Measurements from ENCODE around the gene MRRF.
"Not testable (repeated sequence)": the region's sequence is repeated elsewhere in the genome, so short reads cannot be mapped to it uniquely, and the experiment has no call there.

MRRF gene

GRCh38 chr9:122347348-122348287, 82.9 kb downstream of the MRRF start:
- H3K27me3 ChIP-seq (ENCODE audit: low read depth, low read length) = no peaks in the 10 kb centered on the region
- no peak overlapping the region for H3K27ac ChIP-seq (ENCODE audit: low read length)
- H3K36me3 ChIP-seq (ENCODE audit: control insufficient read depth in 1 of 2, insufficient read depth in 2 of 2, low read length in 2 of 2) = no peaks in the 10 kb centered on the region
- H3K9me3 ChIP-seq (ENCODE audit: control insufficient read depth in 1 of 2, low read length in 2 of 2) = no peaks in the 10 kb centered on the region
- H3K4me1 ChIP-seq (ENCODE audit: control insufficient read depth in 1 of 2, insufficient read depth in 2 of 2, low read length in 2 of 2) = peaks cover 0 to 12% of the 10 kb centered on the region in 2 donors
- peak overlapping the region; percentile 63 to 67 for H3K4me3 ChIP-seq (ENCODE audit: low read depth in 1 of 2, low read length in 2 of 2)

DNA sequence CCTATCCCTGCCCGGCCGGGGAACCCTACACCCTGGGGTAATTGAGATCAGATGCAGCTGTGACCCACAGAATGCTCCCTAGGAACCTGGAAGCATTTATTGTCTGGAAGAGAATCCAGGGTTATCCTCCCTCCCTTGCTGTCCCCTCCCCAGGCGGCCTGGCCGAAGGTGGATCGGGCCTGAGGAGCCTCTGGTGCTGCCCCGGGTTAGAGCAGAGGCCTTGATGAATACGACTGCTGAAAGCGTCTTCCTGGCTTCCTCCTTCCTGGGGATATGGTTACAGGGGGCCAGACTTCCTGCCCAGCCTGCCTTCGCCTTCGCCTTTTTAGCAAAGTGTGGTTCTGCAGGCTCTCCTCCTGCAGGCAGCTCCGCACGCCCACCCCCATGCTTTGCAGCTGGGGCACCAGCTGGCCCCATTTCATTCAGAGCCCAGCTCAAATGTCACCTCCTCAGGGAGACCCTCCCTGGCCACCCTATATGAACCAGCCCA, 83.7 kb downstream of the MRRF start:
- Histone ChIP-seq H3K27ac (ENCODE audit: low read length) (no peak overlapping the region), H3K27me3 (ENCODE audit: low read depth, low read length) (no peaks in the 10 kb centered on the region), H3K9me3 (ENCODE audit: control insufficient read depth in 1 of 2, low read length in 2 of 2) (no peaks in the 10 kb centered on the region), H3K36me3 (ENCODE audit: control insufficient read depth in 1 of 2, insufficient read depth in 2 of 2, low read length in 2 of 2) (no peaks in the 10 kb centered on the region), H3K4me3 (ENCODE audit: low read depth in 1 of 2, low read length in 2 of 2) (no peak overlapping the region), H3K4me1 (ENCODE audit: control insufficient read depth in 1 of 2, insufficient read depth in 2 of 2, low read length in 2 of 2) (peaks cover 0 to 12% of the 10 kb centered on the region in 2 donors)

- no peaks in the 10 kb centered on the region for H3K36me3 ChIP-seq (ENCODE audit: control insufficient read depth in 1 of 2, insufficient read depth in 2 of 2, low read length in 2 of 2)
- no peaks in the 10 kb centered on the region for H3K27me3 ChIP-seq (ENCODE audit: low read depth, low read length)
- no peaks in the 10 kb centered on the region for H3K9me3 ChIP-seq (ENCODE audit: control insufficient read depth in 1 of 2, low read length in 2 of 2)
- no peak overlapping the region for H3K4me3 ChIP-seq (ENCODE audit: low read depth in 1 of 2, low read length in 2 of 2)
- peaks cover 0 to 12% of the 10 kb centered on the region in 2 donors for H3K4me1 ChIP-seq (ENCODE audit: control insufficient read depth in 1 of 2, insufficient read depth in 2 of 2, low read length in 2 of 2)
- H3K27ac ChIP-seq (ENCODE audit: low read length) = no peak overlapping the region
Measured at GRCh38 chr9:122348791-122349190, 84.1 kb downstream of the MRRF start.

DNA sequence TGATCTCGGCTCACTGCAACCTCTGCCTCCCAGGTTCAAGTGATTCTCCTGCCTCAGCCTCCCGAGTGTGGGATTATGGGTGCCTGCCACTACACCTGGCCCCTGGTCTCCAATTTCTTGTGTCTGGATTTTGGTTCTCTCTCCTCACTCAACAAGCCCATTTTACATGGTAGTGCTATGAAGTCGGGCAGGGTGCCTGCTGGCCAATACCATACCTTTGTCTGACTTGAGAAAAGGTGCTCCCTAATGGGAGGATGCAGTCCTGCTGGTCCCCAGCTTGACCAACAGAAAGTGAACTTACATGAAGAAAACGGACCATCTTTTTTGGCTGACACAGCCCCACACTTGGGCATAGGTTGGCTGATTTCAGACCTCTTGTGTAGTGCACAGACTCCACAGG, 84.5 kb downstream of the MRRF start:
- no peaks in the 10 kb centered on the region for H3K36me3 ChIP-seq (ENCODE audit: control insufficient read depth in 1 of 2, insufficient read depth in 2 of 2, low read length in 2 of 2)
- H3K4me1 ChIP-seq (ENCODE audit: control insufficient read depth in 1 of 2, insufficient read depth in 2 of 2, low read length in 2 of 2) = peaks cover 0 to 12% of the 10 kb centered on the region in 2 donors
- no peaks in the 10 kb centered on the region for H3K27me3 ChIP-seq (ENCODE audit: low read depth, low read length)
- no peak overlapping the region for H3K4me3 ChIP-seq (ENCODE audit: low read depth in 1 of 2, low read length in 2 of 2)
- H3K9me3 ChIP-seq (ENCODE audit: control insufficient read depth in 1 of 2, low read length in 2 of 2) = no peaks in the 10 kb centered on the region
- no peak overlapping the region for H3K27ac ChIP-seq (ENCODE audit: low read length)

DNA sequence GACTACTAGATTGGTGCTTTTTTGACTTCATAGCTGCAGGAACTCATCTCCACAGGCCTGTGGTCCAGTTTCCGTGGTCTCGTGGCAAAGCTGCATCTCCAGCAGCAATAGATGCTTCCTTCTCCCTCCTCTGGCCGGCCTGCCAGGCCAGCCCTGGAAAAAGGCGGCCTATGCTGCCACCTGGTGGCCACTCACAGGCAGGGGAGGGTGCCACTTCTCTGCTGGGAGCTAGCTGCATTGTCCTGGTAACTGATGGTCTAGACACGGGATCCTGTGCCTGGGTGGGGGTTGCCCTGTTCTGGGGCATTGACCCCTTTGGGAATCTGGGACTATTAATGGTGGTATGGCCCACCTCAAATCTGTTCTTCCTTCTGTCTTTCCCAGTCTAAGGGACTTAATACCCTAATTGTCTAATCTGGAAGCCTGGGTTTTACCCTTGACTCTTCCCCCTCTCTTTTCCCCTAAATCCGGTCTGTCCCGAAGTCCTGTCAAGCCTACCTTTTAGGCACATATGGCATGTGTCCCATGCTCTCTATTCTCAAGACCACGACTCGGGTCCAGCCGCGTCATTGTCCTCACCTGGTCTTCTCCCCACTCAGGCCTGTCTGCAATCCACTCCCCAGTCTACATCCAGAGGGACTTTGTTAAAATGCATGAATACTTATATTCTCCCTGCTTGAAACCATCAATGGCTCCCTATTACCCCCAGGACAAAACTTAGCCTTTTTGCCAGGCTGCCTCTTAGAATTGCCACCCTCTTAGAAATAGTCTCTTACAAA, 86.1 kb downstream of the MRRF start:
- Histone ChIP-seq H3K4me1 (ENCODE audit: control insufficient read depth in 1 of 2, insufficient read depth in 2 of 2, low read length in 2 of 2) (peaks cover 0 to 12% of the 10 kb centered on the region in 2 donors), H3K36me3 (ENCODE audit: control insufficient read depth in 1 of 2, insufficient read depth in 2 of 2, low read length in 2 of 2) (no peaks in the 10 kb centered on the region), H3K27me3 (ENCODE audit: low read depth, low read length) (no peaks in the 10 kb centered on the region), H3K9me3 (ENCODE audit: control insufficient read depth in 1 of 2, low read length in 2 of 2) (no peaks in the 10 kb centered on the region), H3K4me3 (ENCODE audit: low read depth in 1 of 2, low read length in 2 of 2) (no peak overlapping the region), H3K27ac (ENCODE audit: low read length) (no peak overlapping the region)

DNA sequence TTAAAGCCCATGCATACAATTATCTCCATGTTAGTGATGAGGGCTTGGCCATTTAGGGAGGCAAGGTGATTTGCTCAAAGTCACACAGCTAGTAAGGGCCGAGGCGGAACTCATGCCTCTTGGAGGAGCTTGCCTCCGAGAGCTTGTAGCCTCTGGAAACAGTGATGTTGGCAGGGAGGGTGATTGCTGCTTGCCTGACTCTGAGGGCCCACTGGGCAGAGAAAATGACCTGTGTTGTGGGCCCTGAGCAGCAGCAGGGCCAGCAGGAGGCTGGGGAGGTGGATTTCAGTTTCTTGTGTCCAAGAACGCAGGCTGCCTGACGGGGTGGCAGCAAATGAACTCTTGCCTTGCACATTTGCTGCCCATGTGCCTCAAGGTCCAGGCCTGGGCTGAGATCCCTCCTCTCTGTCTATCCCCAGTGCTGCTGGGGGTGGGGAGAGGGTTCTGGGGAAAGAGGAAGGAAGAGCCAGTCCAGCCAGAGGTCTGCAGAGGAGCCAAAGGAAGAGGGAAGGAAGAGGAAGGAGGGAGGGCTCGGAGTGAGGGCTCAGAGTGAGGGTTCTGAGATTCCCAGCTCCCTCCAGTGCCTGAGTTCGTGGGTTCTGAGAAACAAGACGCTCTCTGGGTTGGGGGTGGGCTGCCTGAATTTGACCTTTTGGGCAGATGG, 90.0 kb downstream of the MRRF start:
- Histone ChIP-seq H3K4me1 (ENCODE audit: control insufficient read depth in 1 of 2, insufficient read depth in 2 of 2, low read length in 2 of 2) (no peaks in the 10 kb centered on the region), H3K27me3 (ENCODE audit: low read depth, low read length) (no peaks in the 10 kb centered on the region), H3K36me3 (ENCODE audit: control insufficient read depth in 1 of 2, insufficient read depth in 2 of 2, low read length in 2 of 2) (no peaks in the 10 kb centered on the region), H3K9me3 (ENCODE audit: control insufficient read depth in 1 of 2, low read length in 2 of 2) (no peaks in the 10 kb centered on the region), H3K4me3 (ENCODE audit: low read depth in 1 of 2, low read length in 2 of 2) (no peak overlapping the region), H3K27ac (ENCODE audit: low read length) (no peak overlapping the region)

- H3K4me3 ChIP-seq (ENCODE audit: low read depth in 1 of 2, low read length in 2 of 2) = no peak overlapping the region
- no peaks in the 10 kb centered on the region for H3K27me3 ChIP-seq (ENCODE audit: low read depth, low read length)
- H3K9me3 ChIP-seq (ENCODE audit: control insufficient read depth in 1 of 2, low read length in 2 of 2) = no peaks in the 10 kb centered on the region
- H3K36me3 ChIP-seq (ENCODE audit: control insufficient read depth in 1 of 2, insufficient read depth in 2 of 2, low read length in 2 of 2) = no peaks in the 10 kb centered on the region
- H3K4me1 ChIP-seq (ENCODE audit: control insufficient read depth in 1 of 2, insufficient read depth in 2 of 2, low read length in 2 of 2) = no peaks in the 10 kb centered on the region
- no peak overlapping the region for H3K27ac ChIP-seq (ENCODE audit: low read length)
Measured at GRCh38 chr9:122355336-122355875, 90.7 kb downstream of the MRRF start.

DNA sequence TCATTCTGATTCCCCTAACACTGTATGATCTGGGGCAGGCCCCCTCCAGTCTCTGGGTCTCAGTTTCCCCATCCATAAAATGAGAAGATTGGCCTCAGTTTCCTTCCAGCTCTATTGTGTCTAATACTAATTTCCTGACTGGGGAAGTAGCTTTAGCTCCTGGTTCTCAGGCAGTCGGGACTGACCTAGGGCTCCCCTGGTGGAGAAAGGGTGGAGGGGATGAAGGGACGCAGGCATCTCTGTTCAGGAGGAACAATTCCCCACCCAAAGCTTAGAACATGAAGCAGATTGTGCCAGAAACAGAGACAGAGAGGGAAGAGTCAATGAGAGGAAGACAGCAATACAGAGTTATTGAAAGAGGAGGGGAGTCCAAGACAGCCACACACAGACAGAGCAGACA, 91.9 kb downstream of the MRRF start:
- no peaks in the 10 kb centered on the region for H3K4me1 ChIP-seq (ENCODE audit: control insufficient read depth in 1 of 2, insufficient read depth in 2 of 2, low read length in 2 of 2)
- no peak overlapping the region for H3K27ac ChIP-seq (ENCODE audit: low read length)
- no peaks in the 10 kb centered on the region for H3K36me3 ChIP-seq (ENCODE audit: control insufficient read depth in 1 of 2, insufficient read depth in 2 of 2, low read length in 2 of 2)
- no peaks in the 10 kb centered on the region for H3K27me3 ChIP-seq (ENCODE audit: low read depth, low read length)
- H3K4me3 ChIP-seq (ENCODE audit: low read depth in 1 of 2, low read length in 2 of 2) = no peak overlapping the region
- no peaks in the 10 kb centered on the region for H3K9me3 ChIP-seq (ENCODE audit: control insufficient read depth in 1 of 2, low read length in 2 of 2)

DNA sequence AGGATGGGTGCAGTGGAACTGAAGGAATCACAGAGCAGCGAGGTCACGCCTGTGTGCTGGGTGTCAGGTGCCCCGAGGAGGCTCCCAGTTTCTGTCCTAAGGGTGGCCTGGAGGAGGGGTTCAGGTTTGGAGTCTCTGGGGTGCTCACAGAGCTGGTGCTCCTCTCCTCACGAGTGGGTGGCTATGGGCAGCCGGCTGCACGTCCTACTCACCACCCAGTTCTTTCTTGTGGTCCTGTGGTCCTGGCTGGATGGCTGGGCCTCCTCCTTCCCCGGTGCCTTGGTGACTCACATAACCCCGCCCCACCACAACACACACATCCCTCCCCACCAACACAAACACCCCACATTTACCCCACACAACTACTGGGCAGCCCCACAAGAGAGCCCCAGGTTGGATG, 96.2 kb downstream of the MRRF start:
- H3K4me1 ChIP-seq (ENCODE audit: control insufficient read depth in 1 of 2, insufficient read depth in 2 of 2, low read length in 2 of 2) = no peaks in the 10 kb centered on the region
- H3K9me3 ChIP-seq (ENCODE audit: control insufficient read depth in 1 of 2, low read length in 2 of 2) = no peaks in the 10 kb centered on the region
- H3K4me3 ChIP-seq (ENCODE audit: low read depth in 1 of 2, low read length in 2 of 2) = no peak overlapping the region
- no peak overlapping the region for H3K27ac ChIP-seq (ENCODE audit: low read length)
- H3K27me3 ChIP-seq (ENCODE audit: low read depth, low read length) = no peaks in the 10 kb centered on the region
- no peaks in the 10 kb centered on the region for H3K36me3 ChIP-seq (ENCODE audit: control insufficient read depth in 1 of 2, insufficient read depth in 2 of 2, low read length in 2 of 2)

DNA sequence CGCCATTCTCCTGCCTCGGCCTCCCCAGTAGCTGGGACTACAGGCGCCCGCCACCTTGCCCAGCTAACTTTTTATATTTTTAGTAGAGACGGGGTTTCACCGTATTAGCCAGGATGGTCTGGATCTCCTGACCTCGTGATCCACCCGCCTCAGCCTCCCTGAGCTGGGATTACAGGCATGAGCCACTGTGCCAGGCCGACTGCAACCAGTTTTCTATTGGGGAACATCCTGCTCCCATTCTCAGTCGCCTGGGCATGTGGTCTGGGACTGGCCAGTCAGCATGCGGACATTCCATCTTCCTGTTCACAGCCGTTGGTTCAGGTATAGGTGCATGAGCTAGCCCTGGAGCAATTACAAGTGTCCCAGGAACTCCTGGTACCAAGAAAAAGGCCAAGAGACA, 98.4 kb downstream of the MRRF start:
- H3K27ac ChIP-seq (ENCODE audit: low read length); H3K27me3 ChIP-seq (ENCODE audit: low read depth, low read length); H3K4me3 ChIP-seq (ENCODE audit: low read depth in 1 of 2, low read length in 2 of 2); H3K9me3 ChIP-seq (ENCODE audit: control insufficient read depth in 1 of 2, low read length in 2 of 2); H3K36me3 ChIP-seq (ENCODE audit: control insufficient read depth in 1 of 2, insufficient read depth in 2 of 2, low read length in 2 of 2); H3K4me1 ChIP-seq (ENCODE audit: control insufficient read depth in 1 of 2, insufficient read depth in 2 of 2, low read length in 2 of 2): not testable (repeated sequence)
